ENCODE results near the gene XYLT1.

XYLT1 gene

DNA sequence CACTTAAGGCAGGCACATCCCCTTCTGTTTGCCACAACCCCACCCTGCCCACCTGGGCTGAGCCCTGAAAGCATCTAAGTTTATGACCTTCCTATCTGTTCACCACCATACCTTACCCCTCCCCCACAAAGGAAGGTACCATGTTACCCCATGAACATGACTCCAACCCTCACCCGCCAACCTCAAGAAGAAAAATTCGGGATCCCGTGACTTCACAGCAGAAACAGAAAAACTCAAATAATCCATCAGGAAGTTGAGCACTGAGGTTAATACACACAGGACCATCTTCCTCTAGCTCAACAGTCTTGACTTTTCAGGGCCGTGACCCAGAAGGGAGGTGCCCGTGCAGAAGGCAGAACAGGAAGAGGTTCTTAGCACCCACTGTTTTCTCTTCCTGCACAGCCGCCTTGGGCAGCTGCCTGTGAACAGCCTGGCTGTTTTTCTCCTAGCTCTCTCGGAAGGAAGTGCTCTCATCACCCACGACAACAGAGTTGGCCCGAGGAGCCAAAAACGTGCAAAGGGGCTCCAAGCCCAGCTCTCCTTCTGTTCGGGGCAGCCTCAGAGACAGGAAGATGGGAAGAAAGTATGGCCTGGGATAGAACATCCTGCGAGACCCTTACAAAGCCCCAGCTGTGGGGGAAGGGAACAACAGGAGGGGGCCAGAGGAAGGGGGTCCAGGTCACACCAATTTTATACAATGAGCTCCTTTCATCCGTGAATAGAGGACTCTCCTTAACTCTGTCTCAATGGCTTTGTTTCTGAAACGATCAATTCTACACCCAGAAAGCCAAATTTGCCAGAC is 101.1 kb downstream of the XYLT1 start:
- no peak for DNase-seq

DNA sequence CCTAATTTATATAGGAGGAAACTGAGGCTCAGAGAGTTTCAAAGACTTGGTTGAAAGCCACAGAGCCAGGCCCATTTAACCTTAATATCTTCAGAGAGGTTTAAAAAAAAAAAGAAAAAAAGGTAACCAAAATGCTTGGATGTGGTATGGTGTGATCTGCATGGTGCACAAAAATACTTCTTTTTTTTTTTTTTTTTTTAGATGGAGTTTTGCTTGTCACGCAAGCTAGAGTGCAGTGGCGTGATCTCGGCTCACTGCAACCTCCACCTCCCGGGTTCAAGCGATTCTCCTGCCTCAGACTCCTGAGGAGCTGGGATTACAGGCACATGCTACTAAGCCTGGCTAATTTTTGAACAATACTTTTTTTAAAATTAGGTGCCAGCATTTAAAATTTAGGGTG is 101.8 kb downstream of the XYLT1 start:
- DNase-seq, result no peak

DNA sequence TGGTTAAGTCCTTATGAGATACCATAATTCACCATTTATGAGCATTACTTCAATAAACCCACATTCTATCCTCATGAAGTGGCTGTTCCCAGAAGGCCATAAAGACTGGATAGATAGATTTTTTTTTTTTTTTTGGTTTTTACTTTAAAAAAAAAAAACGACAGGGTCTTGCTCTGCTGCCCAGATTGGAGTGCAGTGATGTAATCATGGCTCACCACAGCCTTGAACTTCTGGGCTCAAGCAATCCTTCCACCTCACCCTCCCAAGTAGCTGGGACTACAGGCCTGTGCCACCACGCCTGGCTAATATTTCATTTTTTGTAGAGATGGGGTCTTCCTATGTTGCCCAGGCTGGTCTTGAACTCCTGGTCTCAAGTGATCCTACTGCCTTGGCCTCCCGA is 102.3 kb downstream of the XYLT1 start:
- DNase-seq, result no peak

DNA sequence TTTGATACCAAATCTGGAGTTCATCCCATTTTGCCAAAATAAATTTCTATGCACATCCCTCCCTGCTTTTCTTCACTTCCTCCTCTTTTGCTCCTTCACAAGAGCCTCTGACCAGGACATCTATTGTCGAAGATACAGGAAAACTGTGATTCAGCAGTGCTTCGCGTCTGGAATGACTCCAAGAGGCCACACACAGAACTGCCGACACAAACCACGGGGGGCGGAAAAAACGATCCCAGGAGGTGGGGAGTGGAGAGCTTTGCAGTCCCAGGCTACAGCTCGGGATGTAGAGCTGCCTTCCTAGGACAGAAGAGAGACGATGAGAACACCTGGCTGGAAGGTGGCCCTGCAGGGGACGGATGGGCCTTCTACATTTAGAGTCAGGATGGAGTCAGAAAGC is 102.8 kb downstream of the XYLT1 start:
- no peak for DNase-seq

DNA sequence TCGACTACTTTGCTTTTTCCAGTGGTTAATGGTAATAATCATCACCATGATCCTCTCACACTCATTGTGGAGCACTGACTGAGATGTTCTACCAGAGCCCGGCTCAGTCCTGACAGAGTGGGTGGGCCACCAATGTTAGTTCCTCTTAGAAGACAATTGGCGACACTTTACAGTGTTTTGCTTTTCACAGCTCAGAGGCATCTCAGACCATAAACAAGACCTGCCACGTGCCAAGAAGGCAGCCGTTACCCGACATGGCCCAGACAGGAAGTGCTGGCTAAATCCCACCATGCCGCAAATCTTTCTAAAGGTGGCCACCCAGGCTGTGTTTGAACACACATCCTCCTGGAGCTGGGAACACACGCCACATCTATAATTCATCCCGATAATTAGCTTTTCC is 103.7 kb downstream of the XYLT1 start:
- DNase-seq, result no peak

DNA sequence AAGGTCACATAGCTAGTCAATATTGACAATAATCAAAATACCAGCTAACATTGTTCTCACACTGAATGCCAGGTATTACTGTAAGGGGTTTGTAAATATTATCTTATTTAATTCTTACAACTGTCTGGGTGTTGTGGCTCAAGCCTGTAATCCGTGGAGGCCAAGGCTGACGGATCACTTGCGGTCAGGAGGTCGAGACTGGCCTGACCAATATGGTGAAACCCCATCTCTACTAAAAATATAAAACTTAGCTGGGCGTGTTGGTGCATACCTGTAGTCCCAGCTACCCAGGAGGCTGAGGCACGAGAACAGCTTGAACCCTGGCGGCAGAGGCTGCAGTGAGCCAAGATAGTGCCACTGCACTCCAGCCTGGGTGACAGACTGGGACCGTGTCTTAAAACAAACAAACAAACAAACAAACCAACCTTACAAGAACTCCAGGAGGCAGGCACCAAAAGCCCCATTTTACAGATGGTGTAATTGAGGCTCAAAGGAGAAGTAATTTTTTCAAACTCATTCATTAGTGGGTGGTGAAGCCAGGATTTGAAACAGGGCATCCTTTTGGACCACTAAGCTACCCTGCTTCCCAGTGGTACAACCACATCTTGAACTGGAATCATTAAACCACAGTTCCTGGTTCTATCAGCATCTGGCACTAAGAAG is 104.3 kb downstream of the XYLT1 start:
- DNase-seq, result no peak

DNA sequence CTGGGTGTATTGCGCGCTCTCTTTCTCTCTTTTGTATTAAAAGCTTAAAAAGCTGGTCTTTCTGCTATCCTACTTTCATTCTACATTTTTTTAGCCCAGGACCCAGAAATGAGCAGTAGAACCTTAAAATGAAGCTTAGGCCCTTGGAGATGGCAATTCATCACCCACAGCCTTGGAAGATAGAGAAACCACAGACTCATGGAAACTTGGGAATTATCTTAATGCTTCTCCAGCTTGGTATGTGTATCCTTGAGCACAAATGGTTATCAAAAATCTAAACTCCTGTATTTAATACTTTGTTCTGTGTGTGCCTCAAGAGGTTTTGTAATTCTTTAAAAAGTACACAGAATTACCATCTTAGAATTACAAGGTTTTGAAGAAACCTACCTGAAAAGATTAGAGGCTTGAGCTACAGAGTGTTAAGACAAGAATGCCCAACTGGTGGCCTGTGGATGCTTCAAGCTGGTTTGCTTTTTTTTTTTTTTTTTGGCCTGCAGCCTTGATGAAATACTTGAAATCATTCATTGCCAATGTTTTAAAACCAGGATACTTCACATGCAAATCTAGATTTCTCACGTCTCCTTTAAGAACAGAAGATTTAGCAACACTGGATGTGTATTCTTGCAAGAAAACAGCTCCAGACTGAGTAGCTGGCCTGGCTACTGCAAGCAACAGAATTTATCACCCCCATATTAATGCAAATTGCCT is 105.0 kb downstream of the XYLT1 start:
- DNase-seq, result no peak

DNA sequence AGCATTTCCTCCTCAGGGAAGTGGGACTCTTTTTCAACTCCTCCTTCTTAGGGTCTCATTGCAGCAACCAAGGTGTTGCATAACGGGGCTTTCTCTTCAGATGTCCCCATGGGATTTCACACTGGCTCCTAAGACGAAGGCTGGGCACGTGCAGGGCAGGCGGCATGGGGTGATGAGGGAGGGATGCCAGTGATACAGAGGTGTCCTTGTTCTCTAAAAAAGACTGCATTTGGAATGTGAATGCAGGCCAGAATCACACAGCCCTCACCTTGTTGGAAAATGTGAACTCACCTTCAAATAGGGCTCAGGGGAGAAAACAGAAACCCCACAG is 105.6 kb downstream of the XYLT1 start:
- no peak for DNase-seq

DNA sequence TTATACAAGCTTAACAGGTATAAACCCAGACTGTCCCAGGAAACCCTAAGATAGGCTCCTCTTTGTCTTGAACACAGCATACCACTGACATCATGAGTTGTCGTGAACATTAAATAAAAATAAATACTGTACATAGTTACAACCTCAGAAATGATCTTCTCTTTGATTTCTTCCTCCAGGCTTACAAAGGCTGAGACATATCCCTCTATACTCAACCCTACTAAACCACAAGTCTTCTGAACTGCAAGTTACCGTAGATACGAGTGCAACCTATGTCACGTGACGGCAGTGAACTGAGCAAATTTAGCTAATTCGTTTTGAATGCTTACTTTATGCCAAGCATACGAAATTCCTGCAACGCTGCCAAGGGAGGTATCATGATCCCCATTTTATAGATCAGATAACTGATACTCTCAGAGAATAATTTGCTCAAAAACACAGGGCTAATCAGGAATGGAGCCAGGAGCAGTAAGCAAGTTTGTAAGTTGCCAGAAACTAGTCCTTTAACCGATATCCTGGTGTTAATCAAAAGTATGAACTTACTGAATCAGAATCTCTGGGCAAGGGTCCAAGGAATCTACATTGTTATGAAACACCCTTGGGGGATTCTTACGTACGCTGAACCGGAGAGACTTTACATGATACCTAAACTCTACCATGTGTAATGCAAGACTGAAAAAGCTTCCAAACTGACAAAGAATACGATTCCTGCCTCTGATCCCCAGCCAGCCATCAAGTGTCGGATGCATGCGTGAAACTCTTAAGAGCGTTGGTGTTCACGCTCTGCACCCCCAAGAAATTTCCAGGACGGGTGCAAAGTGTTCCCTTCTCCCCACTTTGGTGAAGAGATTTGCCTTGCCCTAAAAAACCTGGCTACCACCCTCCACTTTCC is 106.2 kb downstream of the XYLT1 start:
- no peak for DNase-seq

DNA sequence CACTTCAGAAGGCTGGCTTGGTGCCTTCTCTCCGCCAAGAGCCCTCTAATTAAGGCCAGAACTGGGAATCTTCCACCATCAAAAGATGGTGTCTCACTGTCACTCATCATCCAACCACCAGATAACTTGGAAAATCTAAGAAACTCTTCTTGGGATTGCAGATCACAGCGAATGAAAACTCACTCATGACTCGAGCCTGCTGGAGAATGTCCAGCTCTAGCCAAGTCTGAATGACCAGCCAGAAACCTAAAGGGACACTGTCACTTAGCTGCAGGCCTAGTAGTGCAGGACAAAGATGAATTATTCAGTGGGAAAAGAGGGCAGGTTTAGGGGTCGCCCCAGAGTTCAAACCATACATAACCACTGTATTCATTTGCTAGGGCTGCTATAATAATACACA is 107.8 kb downstream of the XYLT1 start:
- DNase-seq, result no peak

DNA sequence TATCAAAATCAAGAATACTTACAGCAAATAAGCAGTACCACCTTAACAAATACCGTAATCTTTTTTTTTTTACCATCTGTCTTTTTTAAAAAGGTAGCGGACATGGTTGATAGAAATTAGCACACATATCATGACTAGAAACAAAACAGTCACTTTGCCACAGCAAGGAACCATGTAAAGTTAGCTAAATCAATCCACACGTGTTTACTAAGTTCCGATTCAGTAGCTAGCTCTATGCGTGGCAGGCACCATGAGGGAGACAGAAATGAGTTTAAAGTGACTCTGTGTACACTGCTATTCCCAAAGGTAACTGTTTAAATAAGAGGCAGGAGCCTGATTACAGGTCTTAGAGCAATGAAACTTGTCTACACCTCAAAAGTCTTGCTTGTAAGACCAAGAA is 108.6 kb downstream of the XYLT1 start:
- no peak for DNase-seq

DNA sequence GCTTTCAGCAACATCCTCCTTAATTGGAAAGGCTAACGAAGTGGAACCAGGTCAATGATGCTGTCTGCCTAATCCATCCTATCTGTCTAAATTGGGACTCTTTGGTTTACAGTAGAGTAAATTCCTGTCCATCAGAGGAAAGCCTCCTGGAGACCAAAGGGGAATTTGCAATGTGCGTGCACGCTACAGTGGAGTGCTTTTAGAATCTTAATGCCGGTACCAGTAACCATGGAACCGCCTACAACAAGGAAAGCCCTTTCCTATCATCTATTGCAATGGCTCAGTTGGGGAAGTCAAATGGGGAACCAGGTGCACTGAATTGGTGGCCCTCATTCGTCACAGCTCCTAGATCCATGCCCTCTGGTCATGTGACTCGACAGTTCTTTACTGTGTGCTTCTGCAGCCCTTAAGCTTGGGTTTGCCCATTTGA is 110.1 kb downstream of the XYLT1 start:
- DNase-seq, result no peak

DNA sequence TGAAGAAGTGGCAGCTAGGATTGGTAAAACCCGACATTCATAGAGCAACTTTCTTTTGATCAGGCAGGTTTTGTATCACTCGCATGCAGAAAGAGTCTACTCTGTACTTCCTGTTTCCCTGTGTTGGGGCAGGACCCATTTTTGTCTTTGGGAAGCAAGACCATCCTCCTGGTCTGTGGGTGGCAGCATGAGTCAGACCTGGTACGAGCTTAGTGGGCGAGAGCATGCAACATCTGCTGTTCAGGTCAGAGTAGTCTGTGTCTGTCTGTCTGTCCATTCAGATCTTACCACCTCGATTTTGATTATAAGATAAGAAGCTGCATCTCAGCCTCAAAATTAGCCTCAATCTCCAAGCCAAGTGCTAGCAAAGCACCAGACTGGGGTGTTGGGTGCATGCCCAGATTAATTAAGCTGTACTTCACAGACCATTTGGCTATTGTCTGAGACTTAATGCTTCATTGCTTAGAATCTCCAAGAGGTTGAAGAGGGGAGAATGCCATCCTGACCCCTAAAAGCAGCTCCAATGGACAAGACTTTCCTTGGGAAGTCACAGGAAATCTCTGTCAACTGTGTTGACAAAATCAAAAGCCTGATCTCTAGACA is 110.9 kb downstream of the XYLT1 start:
- no peak for DNase-seq

DNA sequence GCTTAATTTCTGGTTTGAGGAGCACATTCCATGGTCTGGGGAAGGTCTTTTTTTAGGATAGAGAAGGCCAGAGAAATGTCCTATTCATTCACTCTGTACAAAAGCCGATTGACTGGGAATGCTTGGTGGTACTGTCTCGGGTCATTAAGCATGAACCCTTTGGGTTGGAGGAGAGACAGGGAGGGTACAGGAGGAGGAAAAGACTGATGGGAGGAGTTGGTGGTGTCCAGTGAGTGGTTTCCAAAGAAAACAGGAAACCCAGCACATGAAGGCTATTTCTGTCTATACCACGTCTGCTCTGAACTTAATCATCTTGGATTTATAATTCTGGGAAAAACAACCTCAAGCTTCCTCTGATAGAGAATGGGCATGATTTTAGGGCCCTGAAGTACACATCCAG is 111.9 kb downstream of the XYLT1 start:
- no peak for DNase-seq

DNA sequence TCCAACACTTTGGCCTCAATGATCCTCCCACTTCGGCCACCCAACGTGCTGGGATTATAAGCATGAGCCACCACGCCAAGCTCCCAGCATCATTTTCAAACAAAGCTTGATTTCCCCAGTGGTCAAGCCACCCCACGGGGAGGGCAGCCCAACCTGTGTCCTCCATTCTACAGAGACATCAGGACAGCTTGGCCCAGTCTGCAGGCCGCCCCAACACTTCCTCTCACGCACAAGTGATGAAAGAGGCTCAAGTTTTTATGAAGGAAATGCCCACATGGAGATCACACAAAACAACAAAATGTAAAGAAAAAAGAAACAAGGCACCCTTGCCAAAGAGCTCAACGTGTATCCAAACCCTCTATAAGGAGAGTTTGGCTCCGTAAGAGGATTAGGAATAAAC is 112.4 kb downstream of the XYLT1 start:
- DNase-seq, result no peak

DNA sequence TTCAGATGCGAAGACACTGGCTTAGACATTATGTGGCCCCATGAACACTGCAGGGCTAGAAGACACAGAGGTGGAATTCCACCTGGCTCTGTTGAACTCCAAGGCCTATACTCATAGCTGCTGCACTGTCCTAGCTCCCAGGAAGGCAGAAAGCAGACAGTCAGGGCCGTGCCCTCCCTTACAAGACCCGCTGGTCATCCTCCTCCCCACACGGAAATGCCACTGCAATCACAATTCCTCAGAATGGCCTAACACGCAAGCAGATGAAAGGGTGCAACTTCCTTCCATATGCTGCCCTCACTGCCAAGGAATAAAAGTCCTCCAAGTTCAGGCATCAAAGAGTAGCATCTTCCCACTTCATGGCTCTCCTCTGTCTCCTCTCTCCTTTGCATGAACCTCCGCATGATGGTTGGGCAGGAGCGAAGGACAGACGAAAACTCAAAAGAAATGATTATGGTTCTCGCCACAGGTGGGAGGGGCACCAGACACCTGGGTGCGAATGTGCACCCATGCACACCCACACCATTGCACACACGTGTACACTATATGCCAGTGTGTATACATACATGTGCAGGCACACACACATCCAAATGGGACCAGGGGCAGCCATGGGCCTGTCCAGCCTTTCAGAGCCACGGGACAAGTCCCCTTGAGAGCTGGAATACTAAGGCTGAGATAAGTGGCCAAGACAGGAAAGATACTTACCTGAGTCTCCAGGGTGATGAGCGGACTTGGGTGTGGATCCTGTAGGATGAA is 113.3 kb downstream of the XYLT1 start:
- no peak for DNase-seq

DNA sequence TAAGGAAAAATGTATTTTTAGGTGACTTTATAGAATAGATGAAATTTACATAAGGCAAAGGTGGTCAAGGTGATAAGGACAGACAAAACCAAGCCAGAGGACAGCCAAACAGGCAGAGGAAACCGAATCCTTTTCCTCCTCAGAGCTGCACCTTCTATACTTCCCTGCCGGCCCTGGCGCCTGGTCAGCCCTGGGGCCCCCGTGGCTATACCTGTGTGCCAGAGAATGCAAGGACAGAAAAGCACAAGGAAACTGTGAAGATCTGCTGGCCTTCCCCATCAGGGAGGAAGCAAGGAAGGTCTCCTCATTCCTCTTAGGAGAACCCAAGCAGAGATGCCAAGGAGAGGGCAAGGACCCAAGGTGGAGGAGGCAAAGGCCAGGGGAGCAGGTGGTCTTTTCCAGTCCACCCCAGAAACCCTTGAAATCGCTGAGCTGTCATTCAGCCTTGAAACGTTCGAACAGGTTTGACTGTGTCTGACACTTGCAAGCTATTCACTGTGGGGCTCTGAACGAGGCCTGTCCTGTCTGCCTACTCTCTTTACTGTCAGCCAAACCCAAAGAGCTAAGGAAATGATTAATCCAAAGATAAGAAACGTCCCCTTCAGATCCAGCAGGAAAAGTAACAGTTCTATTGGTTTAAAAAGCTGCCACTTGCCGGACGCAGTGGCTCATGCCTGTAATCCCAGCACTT is 114.4 kb downstream of the XYLT1 start:
- DNase-seq, result no peak

DNA sequence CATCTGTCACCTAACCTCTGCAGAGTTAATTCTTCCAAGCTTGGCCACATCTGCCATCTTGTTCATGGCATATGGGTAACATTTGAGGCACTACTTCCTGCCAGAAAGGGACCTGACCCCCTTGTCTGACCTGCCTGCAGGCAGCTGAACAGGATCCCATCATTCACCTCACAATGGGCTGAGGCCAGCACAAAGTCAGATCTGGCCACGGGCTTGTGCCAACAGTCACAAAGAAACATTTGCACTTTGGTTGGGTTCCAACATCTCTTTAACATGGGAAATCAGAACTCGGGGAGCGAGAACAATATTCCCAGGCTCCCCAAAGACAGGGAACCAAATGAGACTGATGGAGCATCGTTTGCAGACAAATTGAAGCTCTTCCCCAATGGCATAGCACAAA is 116.1 kb downstream of the XYLT1 start:
- no peak for DNase-seq

DNA sequence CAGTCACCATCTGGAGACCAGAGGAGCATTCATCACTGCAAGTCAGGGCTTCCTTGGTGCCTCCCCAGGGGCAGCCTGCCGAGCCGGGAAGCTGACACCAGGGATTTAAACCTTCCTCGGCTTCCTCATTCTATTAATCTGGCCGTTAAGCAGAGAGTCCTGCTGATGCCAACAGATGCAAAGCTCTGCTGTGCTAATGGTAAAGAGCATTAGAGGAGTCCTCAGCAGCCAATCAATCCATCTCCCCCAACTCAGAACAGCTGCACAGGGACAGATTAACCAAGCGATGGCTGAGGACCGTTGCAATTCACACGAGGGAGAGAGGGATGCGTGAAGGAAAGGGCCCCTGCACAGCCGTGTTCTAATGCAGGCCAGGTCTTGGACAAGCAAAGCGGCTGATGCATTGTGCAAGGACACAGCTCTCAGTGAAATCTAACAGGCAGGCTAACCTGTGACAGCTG is 116.6 kb downstream of the XYLT1 start:
- no peak for DNase-seq

DNA sequence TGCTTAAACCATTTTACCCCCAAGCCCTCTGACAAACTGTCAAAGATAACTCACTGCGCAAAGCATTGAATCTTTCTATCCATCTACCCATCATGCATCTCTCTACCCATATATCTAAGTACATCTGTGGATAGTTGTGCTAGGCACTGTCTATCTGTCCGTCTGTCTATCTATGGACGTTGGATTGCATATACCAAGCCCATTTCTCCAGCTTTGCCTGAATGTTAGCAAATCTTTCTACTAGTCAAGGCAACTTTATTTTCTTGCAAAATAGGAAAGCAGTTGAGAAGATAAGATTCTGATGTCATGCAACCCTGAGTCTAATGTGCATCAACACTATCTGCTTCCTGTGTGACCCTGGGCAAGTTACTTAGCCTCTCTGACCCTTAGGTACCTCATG is 117.2 kb downstream of the XYLT1 start:
- DNase-seq, result no peak

DNA sequence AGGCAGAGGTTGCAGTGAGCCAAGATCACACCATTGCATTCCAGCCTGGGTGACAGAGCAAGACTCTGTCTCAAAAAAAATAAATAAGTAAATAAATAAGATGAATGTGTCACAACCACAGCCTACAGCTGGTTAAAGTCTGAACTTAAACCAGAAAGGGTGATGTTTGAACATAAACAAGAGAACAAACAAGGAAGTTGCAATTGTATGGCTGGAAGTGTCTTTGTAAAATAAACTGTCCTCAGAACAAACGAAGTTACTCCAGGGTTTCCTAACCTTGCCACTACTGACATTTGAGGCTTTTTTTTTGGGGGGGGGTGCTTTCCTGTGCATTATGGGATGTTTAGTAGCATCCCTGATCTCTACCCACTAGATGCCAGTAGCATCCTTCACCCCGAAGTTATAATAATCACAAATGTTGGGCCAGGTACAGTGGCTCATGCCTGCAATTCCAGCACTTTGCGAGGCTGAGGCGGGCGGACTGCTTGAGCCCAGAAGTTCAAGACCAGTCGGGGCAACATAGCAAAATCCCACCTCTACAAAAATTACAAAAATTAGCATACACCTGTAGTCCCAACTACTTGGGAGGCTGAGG is 119.2 kb downstream of the XYLT1 start:
- DNase-seq, result no peak

Data from NCI-H748 treated with DMSO at 0.1 percent for 48 hours (cell line).